T-helper 2 cell treated with Interferon-gamma antibody and Interleukin-4, amounts not matched to agents 5 μg/mL and 100 μg/mL, for 36 hours (primary cell): ENCODE measurements around the gene LSAMP.

Experiments used
- DNase-seq: peaks from one replicate; pipeline ENCODE4 v3.0.0; 2021; ENCODE audit warnings: low spot score
- H3K27ac Mint-ChIP-seq: one replicate; pipeline ENCODE4 v1.8.0; 2021; ENCODE audit warnings: mild to moderate bottlenecking, mixed read lengths
- H3K27me3 Mint-ChIP-seq: one replicate; pipeline ENCODE4 v1.8.0; 2021; ENCODE audit warnings: low read depth, mixed read lengths
- H3K36me3 Mint-ChIP-seq: one replicate; pipeline ENCODE4 v1.8.0; 2021; ENCODE audit warnings: low read depth, mixed read lengths
- H3K4me1 Mint-ChIP-seq: one replicate; pipeline ENCODE4 v1.8.0; 2021; ENCODE audit warnings: low read depth, mixed read lengths
- H3K4me3 Mint-ChIP-seq: one replicate; pipeline ENCODE4 v1.8.0; 2022; ENCODE audit warnings: mild to moderate bottlenecking, moderate library complexity, mixed read lengths
- H3K9me3 Mint-ChIP-seq: one replicate; pipeline ENCODE4 v1.8.0; 2021; ENCODE audit warnings: mixed read lengths

Gene LSAMP

DNA sequence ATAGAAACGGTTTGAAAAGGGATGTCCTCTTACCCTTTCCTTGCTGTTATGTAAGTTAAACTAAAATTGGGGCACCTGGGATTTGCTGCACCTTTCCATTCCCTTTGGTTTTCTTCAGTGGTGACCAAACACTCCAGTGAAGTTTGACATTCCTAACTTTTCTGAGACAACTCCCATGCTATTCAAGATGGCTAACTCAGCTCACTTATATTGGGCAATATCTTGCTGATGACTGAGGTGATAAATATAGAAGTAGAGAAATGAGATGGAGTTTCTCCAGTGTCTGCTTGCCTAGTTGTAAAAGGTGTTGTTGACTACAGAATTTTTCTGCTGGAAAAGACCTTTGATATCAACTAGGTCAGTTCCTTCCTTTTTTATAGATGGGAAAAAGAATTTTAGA lies 530.2 kb downstream of the LSAMP start:
- no peaks in the 10 kb centered on the region for H3K36me3 Mint-ChIP-seq
- no peak overlapping the region for H3K27ac Mint-ChIP-seq
- no peaks in the 10 kb centered on the region for H3K4me1 Mint-ChIP-seq
- H3K4me3 Mint-ChIP-seq = no peak overlapping the region
- no peaks in the 10 kb centered on the region for H3K27me3 Mint-ChIP-seq
- H3K9me3 Mint-ChIP-seq = no peaks in the 10 kb centered on the region
- DNase-seq = no peak

DNA sequence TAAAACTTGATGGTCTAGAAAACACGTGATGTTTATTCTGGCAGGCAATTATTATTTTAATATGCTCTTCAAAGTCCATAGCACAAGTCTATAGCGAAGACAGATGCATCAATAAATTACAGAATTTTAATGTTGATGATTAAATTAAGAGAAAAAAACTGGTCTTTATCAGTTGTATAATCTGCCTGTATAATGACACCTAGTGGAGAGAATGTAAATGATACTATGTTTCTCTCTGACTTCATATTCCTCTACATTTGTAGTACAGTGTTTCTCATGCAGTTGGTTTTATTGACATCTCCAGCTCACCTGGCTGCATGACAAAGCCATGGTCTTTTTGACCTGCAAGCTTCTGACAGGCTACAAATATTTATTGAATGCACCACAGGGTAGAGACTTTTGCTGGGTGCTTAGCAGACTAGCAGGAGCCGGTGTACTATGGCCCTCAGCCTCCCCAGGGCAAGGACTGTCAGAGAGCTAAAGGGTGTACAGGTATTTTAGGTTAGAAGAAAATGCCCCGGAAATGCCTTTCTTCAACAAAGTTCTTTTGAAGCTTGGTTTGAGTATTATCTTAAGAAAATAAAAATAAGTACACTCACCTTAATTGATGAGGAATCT lies 532.1 kb downstream of the LSAMP start:
- Mint-ChIP-seq H3K27ac (no peak overlapping the region), H3K27me3 (peaks cover 6% of the 10 kb centered on the region), H3K36me3 (no peaks in the 10 kb centered on the region), H3K4me1 (no peaks in the 10 kb centered on the region), H3K4me3 (no peak overlapping the region), H3K9me3 (no peaks in the 10 kb centered on the region)
- no peak for DNase-seq

DNA sequence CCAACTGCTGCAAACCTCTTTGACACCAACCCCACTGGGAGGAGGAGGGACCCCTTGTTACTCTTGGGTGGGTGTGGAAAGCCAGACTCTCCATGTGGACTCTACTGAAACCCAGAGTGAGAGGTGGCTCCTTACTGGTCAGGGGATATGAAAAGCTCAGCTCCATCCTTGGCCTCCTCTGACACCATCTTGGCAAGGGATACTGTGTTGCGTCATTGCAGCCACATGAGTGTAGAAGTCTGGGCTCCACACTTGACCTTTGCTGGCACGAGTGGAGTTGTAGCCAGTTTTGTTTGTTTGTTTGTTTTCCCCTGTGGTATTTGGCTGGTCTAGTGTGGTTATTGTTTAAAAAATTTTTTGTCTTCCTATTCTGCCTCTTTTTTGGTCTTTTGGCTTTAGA lies 532.9 kb downstream of the LSAMP start:
- Mint-ChIP-seq H3K27me3 (peaks cover 6% of the 10 kb centered on the region), H3K4me3 (no peak overlapping the region), H3K4me1 (no peaks in the 10 kb centered on the region), H3K36me3 (no peaks in the 10 kb centered on the region), H3K9me3 (no peaks in the 10 kb centered on the region), H3K27ac (no peak overlapping the region)
- no peak for DNase-seq

DNA sequence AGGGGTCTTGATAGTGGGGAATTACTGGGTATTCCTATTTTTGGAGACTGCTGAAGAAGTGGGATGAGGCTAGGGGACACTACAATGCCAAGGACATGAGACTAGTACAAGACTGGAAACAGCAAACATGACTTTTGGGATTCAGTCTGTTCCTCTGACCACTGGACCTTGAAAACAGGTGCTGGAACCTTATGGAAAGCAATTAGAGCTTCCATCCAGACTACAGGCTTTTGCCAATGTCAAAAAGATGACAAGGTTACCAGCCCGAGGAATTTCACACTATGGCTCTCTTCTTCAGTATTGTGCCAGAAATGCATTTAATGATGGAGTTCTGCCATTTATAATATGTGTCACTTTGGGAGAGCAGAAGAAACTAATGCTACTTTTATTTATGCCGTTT lies 539.4 kb downstream of the LSAMP start:
- no peak overlapping the region for H3K27ac Mint-ChIP-seq
- DNase-seq = no peak
- H3K27me3 Mint-ChIP-seq = peaks cover 6% of the 10 kb centered on the region
- no peak overlapping the region for H3K4me3 Mint-ChIP-seq
- no peaks in the 10 kb centered on the region for H3K36me3 Mint-ChIP-seq
- H3K4me1 Mint-ChIP-seq = peaks cover 5% of the 10 kb centered on the region
- no peaks in the 10 kb centered on the region for H3K9me3 Mint-ChIP-seq

- H3K36me3 Mint-ChIP-seq = no peaks in the 10 kb centered on the region
- no peak overlapping the region for H3K27ac Mint-ChIP-seq
- no peaks in the 10 kb centered on the region for H3K9me3 Mint-ChIP-seq
- DNase-seq = no peak
- no peak overlapping the region for H3K4me3 Mint-ChIP-seq
- no peaks in the 10 kb centered on the region for H3K27me3 Mint-ChIP-seq
- peaks cover 5% of the 10 kb centered on the region for H3K4me1 Mint-ChIP-seq
Observed at GRCh38 chr3:115903843-115904242, 541.4 kb downstream of the LSAMP start.

DNA sequence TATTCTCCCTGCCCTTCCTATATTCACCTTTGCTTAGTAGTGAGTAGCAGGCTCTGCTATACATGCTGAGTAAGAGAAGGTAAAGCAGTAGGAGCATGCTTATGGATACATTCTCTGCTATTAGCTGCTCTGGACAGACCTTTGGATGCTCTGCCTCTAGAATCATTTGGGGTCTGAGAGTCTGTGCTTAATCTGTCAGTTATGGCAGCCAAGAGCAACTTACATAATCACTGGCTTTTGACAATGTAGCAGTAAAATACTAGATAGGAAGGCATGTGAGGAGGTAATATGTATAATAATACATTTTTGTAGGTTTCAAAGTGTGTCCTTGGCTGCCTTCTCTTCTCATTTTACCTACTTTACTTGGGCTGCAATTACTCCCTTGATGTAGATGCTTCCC lies 544.3 kb downstream of the LSAMP start:
- no peaks in the 10 kb centered on the region for H3K27me3 Mint-ChIP-seq
- peaks cover 5% of the 10 kb centered on the region for H3K4me1 Mint-ChIP-seq
- no peaks in the 10 kb centered on the region for H3K36me3 Mint-ChIP-seq
- no peak for DNase-seq
- H3K9me3 Mint-ChIP-seq = no peaks in the 10 kb centered on the region
- H3K4me3 Mint-ChIP-seq = no peak overlapping the region
- H3K27ac Mint-ChIP-seq = no peak overlapping the region

- Mint-ChIP-seq H3K9me3 (no peaks in the 10 kb centered on the region), H3K27me3 (no peaks in the 10 kb centered on the region), H3K36me3 (no peaks in the 10 kb centered on the region), H3K4me1 (peaks cover 4% of the 10 kb centered on the region), H3K4me3 (no peak overlapping the region), H3K27ac (no peak overlapping the region)
- DNase-seq = no peak
Observed at GRCh38 chr3:115899535-115899934, 545.8 kb downstream of the LSAMP start.

GRCh38 chr3:115898656-115899410 lies 546.5 kb downstream of the LSAMP start:
- H3K27me3 Mint-ChIP-seq = no peaks in the 10 kb centered on the region
- H3K36me3 Mint-ChIP-seq = no peaks in the 10 kb centered on the region
- peaks cover 1% of the 10 kb centered on the region for H3K4me1 Mint-ChIP-seq
- H3K9me3 Mint-ChIP-seq = no peaks in the 10 kb centered on the region
- H3K4me3 Mint-ChIP-seq = no peak overlapping the region
- DNase-seq = no peak
- no peak overlapping the region for H3K27ac Mint-ChIP-seq

GRCh38 chr3:115891006-115891636 lies 554.2 kb downstream of the LSAMP start:
- no peaks in the 10 kb centered on the region for H3K36me3 Mint-ChIP-seq
- no peak for DNase-seq
- H3K9me3 Mint-ChIP-seq = no peaks in the 10 kb centered on the region
- H3K4me3 Mint-ChIP-seq = no peak overlapping the region
- H3K27ac Mint-ChIP-seq = no peak overlapping the region
- no peaks in the 10 kb centered on the region for H3K27me3 Mint-ChIP-seq
- H3K4me1 Mint-ChIP-seq = no peaks in the 10 kb centered on the region

GRCh38 chr3:115890579-115890978 lies 554.7 kb downstream of the LSAMP start:
- Mint-ChIP-seq H3K27ac (no peak overlapping the region), H3K9me3 (no peaks in the 10 kb centered on the region), H3K27me3 (no peaks in the 10 kb centered on the region), H3K4me3 (no peak overlapping the region), H3K36me3 (no peaks in the 10 kb centered on the region), H3K4me1 (no peaks in the 10 kb centered on the region)
- DNase-seq = no peak

DNA sequence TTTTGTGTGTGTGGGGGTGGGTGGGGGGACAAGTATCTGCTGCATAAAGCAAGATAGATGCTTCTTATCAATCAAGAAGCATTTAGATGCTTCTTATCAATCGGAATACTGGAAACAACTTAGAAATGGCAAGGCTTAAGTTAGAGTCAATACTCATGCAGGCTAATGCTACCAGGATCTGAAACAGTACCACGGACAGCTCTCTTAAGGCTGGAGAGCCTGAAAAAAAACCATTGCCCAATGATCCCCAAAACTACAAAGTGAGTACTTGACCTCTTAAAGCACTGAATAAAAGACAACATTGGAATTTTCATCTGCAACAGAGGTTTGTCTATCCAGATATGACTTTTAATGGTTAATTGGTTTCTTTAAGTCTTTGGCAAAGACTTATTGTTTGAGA lies 559.7 kb downstream of the LSAMP start:
- no peak for DNase-seq
- Mint-ChIP-seq H3K27ac (no peak overlapping the region), H3K9me3 (no peaks in the 10 kb centered on the region), H3K4me3 (no peak overlapping the region), H3K27me3 (no peaks in the 10 kb centered on the region), H3K4me1 (no peaks in the 10 kb centered on the region), H3K36me3 (no peaks in the 10 kb centered on the region)

DNA sequence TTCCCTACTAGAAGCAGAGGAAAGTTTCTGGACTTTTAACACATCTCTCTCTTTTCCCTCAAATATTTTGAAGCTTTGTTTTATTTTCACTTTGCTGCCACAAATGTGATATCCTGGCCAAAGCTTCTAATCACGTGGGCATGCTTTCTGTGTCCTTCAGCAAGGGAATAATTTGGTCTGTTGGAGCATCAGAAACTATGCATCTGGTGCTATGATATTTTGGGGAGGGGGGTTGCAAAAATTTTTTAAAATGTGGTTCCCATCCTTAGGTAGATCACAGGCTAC lies 567.7 kb downstream of the LSAMP start:
- no peak overlapping the region for H3K4me3 Mint-ChIP-seq
- no peak overlapping the region for H3K27ac Mint-ChIP-seq
- DNase-seq = no peak
- H3K36me3 Mint-ChIP-seq = no peaks in the 10 kb centered on the region
- peaks cover 14% of the 10 kb centered on the region for H3K27me3 Mint-ChIP-seq
- H3K9me3 Mint-ChIP-seq = no peaks in the 10 kb centered on the region
- H3K4me1 Mint-ChIP-seq = no peaks in the 10 kb centered on the region

GRCh38 chr3:115876876-115877614 lies 568.2 kb downstream of the LSAMP start:
- H3K27ac Mint-ChIP-seq = no peak overlapping the region
- no peak overlapping the region for H3K4me3 Mint-ChIP-seq

DNA sequence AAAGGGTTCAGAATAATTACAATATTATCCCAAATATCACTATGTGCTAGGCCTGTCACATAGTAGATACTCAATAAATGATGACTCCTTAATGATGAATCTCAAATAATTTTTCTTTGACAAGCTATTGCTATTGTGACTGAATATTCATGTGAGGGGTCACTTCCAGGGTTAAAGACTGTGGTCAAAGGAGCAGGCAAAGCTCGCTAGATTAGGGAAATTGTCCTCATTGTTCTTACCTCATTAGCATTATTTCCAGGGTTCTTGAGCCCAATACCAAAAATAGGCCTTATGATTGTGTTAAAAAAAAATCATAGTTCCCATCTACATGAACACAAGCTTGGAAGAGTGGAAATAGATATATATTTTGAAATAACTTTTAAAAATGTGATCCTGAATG lies 569.8 kb downstream of the LSAMP start:
- no peak for DNase-seq
- no peaks in the 10 kb centered on the region for H3K36me3 Mint-ChIP-seq
- H3K4me1 Mint-ChIP-seq = no peaks in the 10 kb centered on the region
- H3K27me3 Mint-ChIP-seq = peaks cover 14% of the 10 kb centered on the region
- no peak overlapping the region for H3K27ac Mint-ChIP-seq
- no peaks in the 10 kb centered on the region for H3K9me3 Mint-ChIP-seq
- H3K4me3 Mint-ChIP-seq = no peak overlapping the region

More at GRCh38 chr3:115876876-115877614, 568.2 kb downstream of the LSAMP start:
- no peak for DNase-seq
- no peaks in the 10 kb centered on the region for H3K9me3 Mint-ChIP-seq
- H3K36me3 Mint-ChIP-seq = no peaks in the 10 kb centered on the region
- H3K4me1 Mint-ChIP-seq = no peaks in the 10 kb centered on the region
- H3K27me3 Mint-ChIP-seq = peaks cover 14% of the 10 kb centered on the region
